ENCODE data around the gene S1PR1.
A peak's percentile ranks its signal among the peaks of the same experiment; 100 is the strongest.

Gene S1PR1

GRCh38 chr1:101280942-101281654, 44.3 kb downstream of the S1PR1 start:
- no peak for DNase-seq

DNA sequence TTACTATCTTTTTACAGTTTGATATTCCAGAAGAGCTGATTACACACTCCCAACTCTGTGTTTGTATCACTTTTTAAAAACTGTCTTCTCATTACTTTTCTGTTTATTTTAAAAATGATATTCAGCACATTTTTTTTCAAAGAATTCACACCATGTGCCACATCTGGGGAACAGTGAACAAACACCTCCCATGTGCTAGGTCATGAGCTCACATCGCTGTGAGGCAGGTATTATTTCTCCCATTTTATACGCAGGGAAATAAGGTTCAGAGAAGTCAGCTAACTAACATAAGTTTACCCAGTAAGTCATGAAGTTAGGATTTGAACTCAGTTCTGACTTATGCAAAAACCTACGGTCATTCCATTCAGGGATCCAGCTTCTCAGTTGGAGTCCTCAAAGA, 44.9 kb downstream of the S1PR1 start:
- no peak for DNase-seq

DNA sequence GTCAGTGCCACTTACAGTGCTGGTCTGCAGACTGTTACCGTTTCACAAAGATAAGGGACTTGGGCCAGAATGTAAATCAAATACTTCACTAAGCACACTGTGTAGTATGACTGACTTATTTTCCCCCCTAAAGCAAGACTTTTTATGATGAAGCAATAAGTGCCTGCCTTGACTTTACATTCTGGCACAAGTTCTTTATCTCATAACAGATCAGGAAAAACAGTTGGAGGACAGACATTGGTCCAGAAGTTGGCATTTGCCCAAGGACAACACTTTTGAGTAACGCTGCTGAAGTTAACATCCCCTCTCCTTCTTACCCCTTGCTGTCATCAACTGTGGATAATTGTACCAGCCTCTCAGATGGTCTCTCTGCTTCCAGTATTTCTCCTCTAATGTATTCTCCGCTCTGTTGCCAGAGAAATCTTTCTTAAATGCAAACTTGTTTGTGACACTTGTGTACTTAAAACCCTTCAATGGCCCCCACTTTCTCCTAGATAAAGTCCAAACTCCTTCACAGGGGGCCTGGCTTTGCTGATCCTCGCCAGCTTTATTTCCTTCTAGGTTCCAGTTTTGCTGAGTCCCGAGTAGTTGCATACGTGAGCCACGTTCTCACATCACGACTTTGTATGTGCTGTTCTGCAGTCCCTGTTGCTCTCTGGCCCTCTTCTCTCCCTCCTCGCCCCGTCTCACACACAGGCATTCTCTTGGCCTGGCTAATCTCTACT, 45.7 kb downstream of the S1PR1 start:
- DNase-seq, result peak; percentile 45

DNA sequence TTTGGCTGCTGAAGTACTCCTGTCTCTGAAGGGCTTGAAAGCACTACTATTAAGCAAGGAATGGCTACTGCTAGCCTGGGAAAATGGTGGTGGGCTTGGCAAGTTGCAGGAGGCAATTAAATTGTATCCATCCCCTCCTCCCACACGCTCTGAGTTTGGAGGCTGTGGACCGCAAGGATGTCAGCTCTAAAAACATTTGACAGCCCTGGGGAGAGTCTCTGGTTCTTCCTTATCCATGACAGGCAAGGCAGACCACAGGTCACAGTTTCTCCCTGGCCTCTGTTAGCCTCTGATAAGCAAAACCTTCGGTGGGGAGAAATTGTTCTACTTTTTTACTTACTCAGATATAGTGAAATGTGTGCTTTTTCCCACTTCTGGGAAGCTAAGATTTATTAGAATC, 46.6 kb downstream of the S1PR1 start:
- DNase-seq, result no peak

- no peak for DNase-seq
Measured at GRCh38 chr1:101284021-101284420, 47.2 kb downstream of the S1PR1 start.

GRCh38 chr1:101284622-101285218, 47.9 kb downstream of the S1PR1 start:
- DNase-seq, result no peak

GRCh38 chr1:101285922-101286570, 49.2 kb downstream of the S1PR1 start:
- no peak for DNase-seq

- peak; percentile 85 for DNase-seq
Measured at GRCh38 chr1:101288491-101288944, 51.7 kb downstream of the S1PR1 start.

DNA sequence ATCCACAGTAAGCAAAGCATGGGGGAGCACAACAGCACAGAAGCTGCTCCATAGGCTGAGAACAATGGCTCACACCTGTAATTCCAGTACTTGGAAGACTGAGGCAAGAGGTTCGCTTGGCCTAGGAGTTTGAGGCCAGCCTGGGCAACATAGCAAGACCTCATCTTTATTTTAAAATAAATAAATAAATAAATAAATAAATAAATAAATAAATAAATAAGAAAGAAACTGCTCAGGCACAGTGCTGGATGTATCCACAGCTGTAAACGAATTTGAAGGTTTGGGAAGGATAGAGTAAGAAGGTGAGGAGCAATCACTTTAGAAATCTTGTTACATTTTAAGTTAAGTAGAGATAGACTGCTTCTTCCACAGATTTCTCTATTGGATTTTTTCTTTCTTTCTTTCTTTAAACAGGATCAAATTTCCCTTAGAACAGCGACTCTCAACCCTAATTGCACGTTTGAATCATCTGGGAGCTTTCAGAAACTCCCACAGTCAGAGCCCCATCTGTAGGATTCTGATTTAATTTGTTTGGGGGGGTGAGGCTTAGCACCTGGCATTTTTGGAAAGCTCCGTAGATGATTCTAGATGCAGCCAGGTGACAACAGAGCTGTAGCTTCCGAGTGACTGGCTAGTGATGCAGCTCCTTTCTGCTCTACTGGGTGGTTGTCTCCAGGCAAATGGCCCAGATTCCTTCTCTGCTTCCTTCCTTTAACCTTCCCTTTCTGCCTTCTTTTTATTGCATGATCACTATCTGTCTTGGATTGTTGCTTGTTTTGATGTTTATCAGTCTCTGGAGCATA, 53.5 kb downstream of the S1PR1 start:
- DNase-seq, result no peak

All from fibroblast of skin of back (primary cell).